HUES6 (cell line): ENCODE data around the gene RALGPS2.

Experiments used
- H3K27ac ChIP-seq: 2 replicates; pipeline ENCODE4 v1.7.0; 2013; ENCODE audit warnings: low read depth, mild to moderate bottlenecking, low read length, inconsistent platforms
- H3K27me3 ChIP-seq: 2 replicates; pipeline ENCODE4 v1.6.1; 2013; ENCODE audit warnings: low read length; ENCODE audit not compliant: control insufficient read depth, insufficient read depth
- H3K36me3 ChIP-seq: 2 replicates; pipeline ENCODE4 v1.6.1; 2013; ENCODE audit warnings: low read length; ENCODE audit not compliant: control insufficient read depth, insufficient read depth
- H3K4me1 ChIP-seq: 2 replicates; pipeline ENCODE4 v1.6.1; 2013; ENCODE audit warnings: low read length; ENCODE audit not compliant: control insufficient read depth, insufficient read depth
- H3K4me3 ChIP-seq: 2 replicates; pipeline ENCODE4 v1.5.1; 2013; ENCODE audit warnings: low read depth, low read length
- H3K9ac ChIP-seq: one replicate; pipeline ENCODE4 v1.6.1; 2013; ENCODE audit warnings: mild to moderate bottlenecking, low read length
- H3K9me3 ChIP-seq: 2 replicates; pipeline ENCODE4 v1.6.1; 2013; ENCODE audit warnings: low read depth, low read length; ENCODE audit not compliant: control insufficient read depth, insufficient read depth

The RALGPS2 gene

GRCh38 chr1:178933105-178933561 lies 208.1 kb downstream of the RALGPS2 start:
- Histone ChIP-seq H3K27ac (no peak overlapping the region), H3K9ac (no peak overlapping the region), H3K27me3 (no peaks in the 10 kb centered on the region), H3K4me1 (peaks cover 33% of the 10 kb centered on the region), H3K4me3 (no peak overlapping the region), H3K36me3 (no peaks in the 10 kb centered on the region), H3K9me3 (no peaks in the 10 kb centered on the region)

- H3K4me3 ChIP-seq = no peak overlapping the region
- no peak overlapping the region for H3K27ac ChIP-seq
- no peaks in the 10 kb centered on the region for H3K27me3 ChIP-seq
- H3K9me3 ChIP-seq = no peaks in the 10 kb centered on the region
- no peak overlapping the region for H3K9ac ChIP-seq
- H3K36me3 ChIP-seq = no peaks in the 10 kb centered on the region
- peaks cover 31% of the 10 kb centered on the region for H3K4me1 ChIP-seq
Observed at GRCh38 chr1:178933709-178934490, 208.9 kb downstream of the RALGPS2 start.

- Histone ChIP-seq H3K4me3 (no peak overlapping the region), H3K36me3 (no peaks in the 10 kb centered on the region), H3K9me3 (no peaks in the 10 kb centered on the region), H3K9ac (no peak overlapping the region), H3K27me3 (no peaks in the 10 kb centered on the region), H3K27ac (no peak overlapping the region), H3K4me1 (peaks cover 26% of the 10 kb centered on the region; the same call in 1 of the 2 replicates)
Observed at GRCh38 chr1:178934546-178934945, 209.5 kb downstream of the RALGPS2 start.

- no peak overlapping the region for H3K27ac ChIP-seq
- no peaks in the 10 kb centered on the region for H3K27me3 ChIP-seq
- no peaks in the 10 kb centered on the region for H3K9me3 ChIP-seq
- H3K36me3 ChIP-seq = no peaks in the 10 kb centered on the region
- no peak overlapping the region for H3K4me3 ChIP-seq
- peaks cover 21% of the 10 kb centered on the region; the same call in 1 of the 2 replicates for H3K4me1 ChIP-seq
- no peak overlapping the region for H3K9ac ChIP-seq
Observed at GRCh38 chr1:178935610-178936009, 210.6 kb downstream of the RALGPS2 start.

GRCh38 chr1:178937695-178938094 lies 212.7 kb downstream of the RALGPS2 start:
- no peaks in the 10 kb centered on the region for H3K9me3 ChIP-seq
- no peak overlapping the region for H3K27ac ChIP-seq
- no peak overlapping the region for H3K4me3 ChIP-seq
- H3K27me3 ChIP-seq = no peaks in the 10 kb centered on the region
- peaks cover 13% of the 10 kb centered on the region; the same call in 1 of the 2 replicates for H3K4me1 ChIP-seq
- no peaks in the 10 kb centered on the region for H3K36me3 ChIP-seq
- H3K9ac ChIP-seq = no peak overlapping the region

- peaks cover 17% of the 10 kb centered on the region; the same call in 1 of the 2 replicates for H3K4me1 ChIP-seq
- no peak overlapping the region for H3K9ac ChIP-seq
- no peaks in the 10 kb centered on the region for H3K27me3 ChIP-seq
- H3K36me3 ChIP-seq = no peaks in the 10 kb centered on the region
- no peaks in the 10 kb centered on the region for H3K9me3 ChIP-seq
- no peak overlapping the region for H3K4me3 ChIP-seq
- H3K27ac ChIP-seq = no peak overlapping the region
Observed at GRCh38 chr1:178938101-178938958, 213.3 kb downstream of the RALGPS2 start.

- no peaks in the 10 kb centered on the region for H3K27me3 ChIP-seq
- H3K4me3 ChIP-seq = no peak overlapping the region
- H3K9me3 ChIP-seq = no peaks in the 10 kb centered on the region
- no peak overlapping the region for H3K9ac ChIP-seq
- H3K36me3 ChIP-seq = no peaks in the 10 kb centered on the region
- H3K4me1 ChIP-seq = peaks cover 17% of the 10 kb centered on the region; the same call in 1 of the 2 replicates
- H3K27ac ChIP-seq = no peak overlapping the region
Observed at GRCh38 chr1:178938959-178939317, 213.9 kb downstream of the RALGPS2 start.

GRCh38 chr1:178939338-178940067 lies 214.5 kb downstream of the RALGPS2 start:
- no peak overlapping the region for H3K4me3 ChIP-seq
- H3K27me3 ChIP-seq = no peaks in the 10 kb centered on the region
- no peaks in the 10 kb centered on the region for H3K9me3 ChIP-seq
- no peaks in the 10 kb centered on the region for H3K36me3 ChIP-seq
- H3K9ac ChIP-seq = no peak overlapping the region
- peaks cover 17% of the 10 kb centered on the region; the same call in 1 of the 2 replicates for H3K4me1 ChIP-seq
- H3K27ac ChIP-seq = no peak overlapping the region

- no peak overlapping the region for H3K27ac ChIP-seq
- no peaks in the 10 kb centered on the region for H3K27me3 ChIP-seq
- no peak overlapping the region for H3K9ac ChIP-seq
- no peaks in the 10 kb centered on the region for H3K36me3 ChIP-seq
- H3K4me3 ChIP-seq = no peak overlapping the region
- peaks cover 17% of the 10 kb centered on the region; the same call in 1 of the 2 replicates for H3K4me1 ChIP-seq
- no peaks in the 10 kb centered on the region for H3K9me3 ChIP-seq
Observed at GRCh38 chr1:178940068-178940765, 215.2 kb downstream of the RALGPS2 start.

- Histone ChIP-seq H3K9me3 (no peaks in the 10 kb centered on the region), H3K27ac (no peak overlapping the region), H3K9ac (no peak overlapping the region), H3K4me1 (peaks cover 24% of the 10 kb centered on the region; the same call in 1 of the 2 replicates), H3K36me3 (no peaks in the 10 kb centered on the region), H3K4me3 (no peak overlapping the region), H3K27me3 (no peaks in the 10 kb centered on the region)
Observed at GRCh38 chr1:178941261-178941689, 216.2 kb downstream of the RALGPS2 start.
